Measurements from ENCODE around the gene LIN28B.

- TF ChIP-seq, protein P1, sequence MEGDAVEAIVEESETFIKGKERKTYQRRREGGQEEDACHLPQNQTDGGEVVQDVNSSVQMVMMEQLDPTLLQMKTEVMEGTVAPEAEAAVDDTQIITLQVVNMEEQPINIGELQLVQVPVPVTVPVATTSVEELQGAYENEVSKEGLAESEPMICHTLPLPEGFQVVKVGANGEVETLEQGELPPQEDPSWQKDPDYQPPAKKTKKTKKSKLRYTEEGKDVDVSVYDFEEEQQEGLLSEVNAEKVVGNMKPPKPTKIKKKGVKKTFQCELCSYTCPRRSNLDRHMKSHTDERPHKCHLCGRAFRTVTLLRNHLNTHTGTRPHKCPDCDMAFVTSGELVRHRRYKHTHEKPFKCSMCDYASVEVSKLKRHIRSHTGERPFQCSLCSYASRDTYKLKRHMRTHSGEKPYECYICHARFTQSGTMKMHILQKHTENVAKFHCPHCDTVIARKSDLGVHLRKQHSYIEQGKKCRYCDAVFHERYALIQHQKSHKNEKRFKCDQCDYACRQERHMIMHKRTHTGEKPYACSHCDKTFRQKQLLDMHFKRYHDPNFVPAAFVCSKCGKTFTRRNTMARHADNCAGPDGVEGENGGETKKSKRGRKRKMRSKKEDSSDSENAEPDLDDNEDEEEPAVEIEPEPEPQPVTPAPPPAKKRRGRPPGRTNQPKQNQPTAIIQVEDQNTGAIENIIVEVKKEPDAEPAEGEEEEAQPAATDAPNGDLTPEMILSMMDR (IDR thresholded peaks at IDR 0.05; ENCODE audit: low read depth, low read length, poor library complexity, severe bottlenecking), result no peak
- no peak for TF ChIP-seq EZH2phosphoT487 (IDR thresholded peaks at IDR 0.05; ENCODE audit: borderline replicate concordance, low read length)
These were observed 27.9 kb downstream of the LIN28B start for GRCh38 chr6:104984831-104985230.
